HepG2 (cell line): ENCODE measurements around the gene ZC3H4. TPM values are rescaled to one million over a fixed set of nuclear protein-coding genes. Genes with fewer than 3 reads are reported as not detected.

Experiments used
- IKZF4 ChIP-seq: sonication (generic); formaldehyde crosslinking; IDR thresholded peaks from 2 replicates; pipeline ENCODE4 v1.5.1; 2020; ENCODE audit warnings: borderline replicate concordance, mild to moderate bottlenecking, low read depth, missing genetic modification reagents; ENCODE audit errors: not compliant biosample characterization
- JUN ChIP-seq: sonication (generic); formaldehyde crosslinking; IDR thresholded peaks from 2 replicates; pipeline ENCODE4 v1.4.0; 2020; ENCODE audit warnings: mild to moderate bottlenecking, missing genetic modification reagents
- MAF1 ChIP-seq: sonication (generic); formaldehyde crosslinking; IDR thresholded peaks from 2 replicates; pipeline ENCODE4 v1.5.0; 2020; ENCODE audit warnings: missing genetic modification reagents, borderline replicate concordance
- NONO ChIP-seq, 2 experiments: fragments of 450-650 bp in 1 of 2; sonication (generic) in 1 of 2; formaldehyde crosslinking in 1 of 2; IDR thresholded peaks in 1 of 2; conservative IDR thresholded peaks in 1 of 2; 2 replicates each; pipeline versions ENCODE4 v1.6.1 to v1.8.0; 2017 to 2022; ENCODE audit warnings: mild to moderate bottlenecking in 1 of 2, missing genetic modification reagents in 1 of 2, moderate library complexity in 1 of 2
- NPAS2 ChIP-seq: sonication (generic); formaldehyde crosslinking; IDR thresholded peaks from 2 replicates; pipeline ENCODE4 v1.8.0; 2022; ENCODE audit warnings: mild to moderate bottlenecking, missing genetic modification reagents, borderline replicate concordance
- NR2C2 ChIP-seq: sonication (generic); formaldehyde crosslinking; IDR thresholded peaks from 2 replicates; pipeline ENCODE4 v1.4.0; 2020; ENCODE audit warnings: missing genetic modification reagents, mild to moderate bottlenecking, moderate library complexity, borderline replicate concordance
- YEATS2 ChIP-seq: sonication (generic); formaldehyde crosslinking; IDR thresholded peaks from 2 replicates; pipeline ENCODE4 v1.4.0; 2020; ENCODE audit warnings: missing genetic modification reagents, borderline replicate concordance
- ZBTB7B ChIP-seq: sonication (generic); formaldehyde crosslinking; IDR thresholded peaks from 2 replicates; pipeline ENCODE4 v1.4.0; 2020; ENCODE audit warnings: missing genetic modification reagents
- ZFP37 ChIP-seq: sonication (generic); formaldehyde crosslinking; IDR thresholded peaks from 2 replicates; pipeline ENCODE4 v1.4.0; 2020; ENCODE audit warnings: missing genetic modification reagents, borderline replicate concordance
- ZFP41 ChIP-seq: sonication (generic); formaldehyde crosslinking; IDR thresholded peaks from 2 replicates; pipeline ENCODE4 v1.4.0; 2020; ENCODE audit warnings: mild to moderate bottlenecking, missing genetic modification reagents, borderline replicate concordance
- ZNF3 ChIP-seq: IDR thresholded peaks from 2 replicates; pipeline ENCODE4 v1.7.0; 2017; ENCODE audit warnings: inconsistent platforms
- ZNF562 ChIP-seq: sonication (generic); formaldehyde crosslinking; IDR thresholded peaks from 2 replicates; pipeline ENCODE4 v1.8.0; 2022; ENCODE audit warnings: missing genetic modification reagents, borderline replicate concordance
- polyA plus RNA-seq, 8 experiments: library from polyadenylated mRNA; depleted of rRNA in 3 of 8; stranded (reverse) in 7 of 8; unstranded in 1 of 8; fragments of >200 nt; fragmentation: Illumina TruSeq in 4 of 8; extraction: Trizol in 4 of 8; gene quantifications; 2 replicates each; pipeline versions ENCODE4 v1.2.1 to v1.2.3, GENCODE V29; 2011 to 2016; ENCODE audit warnings: low read depth in 4 of 8, missing spikeins in 1 of 8, mixed read lengths in 1 of 8; ENCODE audit not compliant: insufficient read depth in 1 of 8
- total RNA-seq, 5 experiments: library from RNA; depleted of rRNA; stranded (reverse); fragments of >200 nt; fragmentation: Illumina TruSeq; extraction: Trizol; gene quantifications; 2 replicates each; pipeline ENCODE4 v1.2.3, GENCODE V29; 2016; ENCODE audit warnings: low read depth in 1 of 5
- TF ChIP-seq, protein P1 (sequence below), 2 experiments: sonication (generic) in 1 of 2; formaldehyde crosslinking in 1 of 2; IDR thresholded peaks; 2 replicates each; pipeline versions ENCODE4 v1.6.1 to v1.9.0; 2014 to 2022; ENCODE audit warnings: antibody characterized with exemption in 1 of 2, borderline replicate concordance in 1 of 2, inconsistent platforms in 1 of 2, low read depth in 1 of 2, missing genetic modification reagents in 1 of 2
- TF ChIP-seq, protein P2 (sequence below): IDR thresholded peaks from 2 replicates; pipeline ENCODE4 v1.6.1; 2012; ENCODE audit warnings: inconsistent platforms
- TF ChIP-seq, protein P3 (sequence below): sonication (generic); formaldehyde crosslinking; IDR thresholded peaks from 2 replicates; pipeline ENCODE4 v1.5.0; 2020; ENCODE audit warnings: mild to moderate bottlenecking, missing genetic modification reagents
- TF ChIP-seq, protein P4 (sequence below): sonication (generic); formaldehyde crosslinking; IDR thresholded peaks from 2 replicates; pipeline ENCODE4 v1.5.1; 2020; ENCODE audit warnings: missing genetic modification reagents, mild to moderate bottlenecking, borderline replicate concordance

ZC3H4 gene
- total and polyA plus RNA-seq, 2 of the 13 experiments (the other 11 are each of a cell fraction or from before 2014, with no cell fraction given), result 1.8 to 10.7 TPM

DNA sequence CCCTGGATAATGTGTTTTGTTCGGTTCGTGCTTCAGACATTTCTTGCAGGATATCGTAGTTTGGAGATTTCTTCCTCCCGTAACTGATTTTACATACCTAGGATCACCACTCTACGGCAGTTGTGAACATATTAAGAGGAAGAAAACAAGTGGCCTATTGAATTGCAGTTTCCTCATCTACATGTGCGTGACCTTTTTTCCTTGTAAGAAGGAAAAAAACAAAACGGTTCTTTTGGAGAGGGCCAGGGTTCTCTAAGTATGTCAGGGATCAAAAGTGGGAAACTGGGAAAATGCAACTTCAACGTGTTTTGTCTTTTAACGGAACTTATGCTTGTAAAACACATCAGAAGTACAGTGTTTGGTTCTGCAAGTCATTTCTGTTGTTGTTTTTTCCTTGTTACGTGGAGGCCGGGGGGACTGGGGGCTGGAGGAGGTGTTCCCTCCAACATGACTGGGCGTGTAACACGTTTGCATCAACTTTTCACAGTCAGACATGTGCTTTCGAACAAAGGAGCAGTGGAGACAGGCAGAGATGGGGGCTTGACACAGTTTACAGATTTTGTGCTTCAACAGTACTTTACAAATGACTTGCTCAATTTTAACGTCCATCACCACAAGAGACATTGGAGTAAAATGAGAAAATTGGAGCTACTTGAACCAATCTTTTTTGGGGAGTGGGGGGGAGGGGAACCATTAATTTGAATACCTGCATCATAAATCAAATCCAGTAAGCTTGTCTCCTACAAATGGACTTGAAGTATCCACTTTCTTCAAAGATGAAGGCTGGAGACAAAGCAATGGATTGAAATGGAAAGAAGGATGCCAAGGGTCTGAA lies 3.8 kb downstream of the ZC3H4 start (continued):
- TF ChIP-seq, protein P1, sequence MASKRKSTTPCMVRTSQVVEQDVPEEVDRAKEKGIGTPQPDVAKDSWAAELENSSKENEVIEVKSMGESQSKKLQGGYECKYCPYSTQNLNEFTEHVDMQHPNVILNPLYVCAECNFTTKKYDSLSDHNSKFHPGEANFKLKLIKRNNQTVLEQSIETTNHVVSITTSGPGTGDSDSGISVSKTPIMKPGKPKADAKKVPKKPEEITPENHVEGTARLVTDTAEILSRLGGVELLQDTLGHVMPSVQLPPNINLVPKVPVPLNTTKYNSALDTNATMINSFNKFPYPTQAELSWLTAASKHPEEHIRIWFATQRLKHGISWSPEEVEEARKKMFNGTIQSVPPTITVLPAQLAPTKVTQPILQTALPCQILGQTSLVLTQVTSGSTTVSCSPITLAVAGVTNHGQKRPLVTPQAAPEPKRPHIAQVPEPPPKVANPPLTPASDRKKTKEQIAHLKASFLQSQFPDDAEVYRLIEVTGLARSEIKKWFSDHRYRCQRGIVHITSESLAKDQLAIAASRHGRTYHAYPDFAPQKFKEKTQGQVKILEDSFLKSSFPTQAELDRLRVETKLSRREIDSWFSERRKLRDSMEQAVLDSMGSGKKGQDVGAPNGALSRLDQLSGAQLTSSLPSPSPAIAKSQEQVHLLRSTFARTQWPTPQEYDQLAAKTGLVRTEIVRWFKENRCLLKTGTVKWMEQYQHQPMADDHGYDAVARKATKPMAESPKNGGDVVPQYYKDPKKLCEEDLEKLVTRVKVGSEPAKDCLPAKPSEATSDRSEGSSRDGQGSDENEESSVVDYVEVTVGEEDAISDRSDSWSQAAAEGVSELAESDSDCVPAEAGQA (IDR thresholded peaks at IDR 0.05; ENCODE audit: low read depth), result no peak
- TF ChIP-seq, protein P1 (CRISPR knock-in tag; IDR thresholded peaks at IDR 0.05; ENCODE audit: borderline replicate concordance), result no peak
- TF ChIP-seq IKZF4 (CRISPR knock-in tag), result no peak
- no peak for TF ChIP-seq YEATS2 (CRISPR knock-in tag)
- no peak for TF ChIP-seq ZNF3
- TF ChIP-seq MAF1 (CRISPR knock-in tag), result no peak
- no peak for TF ChIP-seq NPAS2 (CRISPR knock-in tag)
- no peak for TF ChIP-seq ZFP41 (CRISPR knock-in tag)
- no peak for TF ChIP-seq ZBTB7B (CRISPR knock-in tag)
- TF ChIP-seq NR2C2 (CRISPR knock-in tag), result no peak
- TF ChIP-seq, protein P2, sequence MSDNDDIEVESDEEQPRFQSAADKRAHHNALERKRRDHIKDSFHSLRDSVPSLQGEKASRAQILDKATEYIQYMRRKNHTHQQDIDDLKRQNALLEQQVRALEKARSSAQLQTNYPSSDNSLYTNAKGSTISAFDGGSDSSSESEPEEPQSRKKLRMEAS, result peak; percentile 76
- no peak for TF ChIP-seq NONO (IDR thresholded peaks at IDR 0.05)
- no peak for TF ChIP-seq NONO (CRISPR knock-in tag; conservative IDR thresholded peaks at IDR 0.05)
- no peak for TF ChIP-seq ZNF562 (CRISPR knock-in tag)
- TF ChIP-seq, protein P3, sequence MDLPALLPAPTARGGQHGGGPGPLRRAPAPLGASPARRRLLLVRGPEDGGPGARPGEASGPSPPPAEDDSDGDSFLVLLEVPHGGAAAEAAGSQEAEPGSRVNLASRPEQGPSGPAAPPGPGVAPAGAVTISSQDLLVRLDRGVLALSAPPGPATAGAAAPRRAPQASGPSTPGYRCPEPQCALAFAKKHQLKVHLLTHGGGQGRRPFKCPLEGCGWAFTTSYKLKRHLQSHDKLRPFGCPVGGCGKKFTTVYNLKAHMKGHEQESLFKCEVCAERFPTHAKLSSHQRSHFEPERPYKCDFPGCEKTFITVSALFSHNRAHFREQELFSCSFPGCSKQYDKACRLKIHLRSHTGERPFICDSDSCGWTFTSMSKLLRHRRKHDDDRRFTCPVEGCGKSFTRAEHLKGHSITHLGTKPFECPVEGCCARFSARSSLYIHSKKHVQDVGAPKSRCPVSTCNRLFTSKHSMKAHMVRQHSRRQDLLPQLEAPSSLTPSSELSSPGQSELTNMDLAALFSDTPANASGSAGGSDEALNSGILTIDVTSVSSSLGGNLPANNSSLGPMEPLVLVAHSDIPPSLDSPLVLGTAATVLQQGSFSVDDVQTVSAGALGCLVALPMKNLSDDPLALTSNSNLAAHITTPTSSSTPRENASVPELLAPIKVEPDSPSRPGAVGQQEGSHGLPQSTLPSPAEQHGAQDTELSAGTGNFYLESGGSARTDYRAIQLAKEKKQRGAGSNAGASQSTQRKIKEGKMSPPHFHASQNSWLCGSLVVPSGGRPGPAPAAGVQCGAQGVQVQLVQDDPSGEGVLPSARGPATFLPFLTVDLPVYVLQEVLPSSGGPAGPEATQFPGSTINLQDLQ (CRISPR knock-in tag), result no peak
- no peak for TF ChIP-seq JUN (CRISPR knock-in tag)
- TF ChIP-seq ZFP37 (CRISPR knock-in tag), result no peak
- TF ChIP-seq, protein P4, sequence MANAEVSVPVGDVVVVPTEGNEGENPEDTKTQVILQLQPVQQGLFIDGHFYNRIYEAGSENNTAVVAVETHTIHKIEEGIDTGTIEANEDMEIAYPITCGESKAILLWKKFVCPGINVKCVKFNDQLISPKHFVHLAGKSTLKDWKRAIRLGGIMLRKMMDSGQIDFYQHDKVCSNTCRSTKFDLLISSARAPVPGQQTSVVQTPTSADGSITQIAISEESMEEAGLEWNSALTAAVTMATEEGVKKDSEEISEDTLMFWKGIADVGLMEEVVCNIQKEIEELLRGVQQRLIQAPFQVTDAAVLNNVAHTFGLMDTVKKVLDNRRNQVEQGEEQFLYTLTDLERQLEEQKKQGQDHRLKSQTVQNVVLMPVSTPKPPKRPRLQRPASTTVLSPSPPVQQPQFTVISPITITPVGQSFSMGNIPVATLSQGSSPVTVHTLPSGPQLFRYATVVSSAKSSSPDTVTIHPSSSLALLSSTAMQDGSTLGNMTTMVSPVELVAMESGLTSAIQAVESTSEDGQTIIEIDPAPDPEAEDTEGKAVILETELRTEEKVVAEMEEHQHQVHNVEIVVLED (CRISPR knock-in tag), result no peak
